Stomach (tissue), 9 donors: Measurements from ENCODE around the gene BORCS8. TPM values are rescaled to one million over a fixed set of nuclear protein-coding genes. Genes with fewer than 3 reads are reported as not detected.
"Not testable (repeated sequence)": the region's sequence is repeated elsewhere in the genome, so short reads cannot be mapped to it uniquely, and the experiment has no call there.

Source experiments
- DNase-seq, 2 donors: peaks; one replicate each; pipeline versions ENCODE4 v3.0.0 to v3.0.0-alpha.2; 2013 to 2019
- H3K27ac ChIP-seq, 5 donors: fragments of 200-600 bp in 4 of 5; sonication (generic) in 4 of 5; one replicate each; pipeline ENCODE4 v1.5.1; 2013 to 2019; ENCODE audit warnings: mild to moderate bottlenecking in 1 of 5, moderate library complexity in 1 of 5
- H3K27me3 ChIP-seq, 3 donors: fragments of 200-600 bp; sonication (generic); one replicate each; pipeline ENCODE4 v1.5.1; 2017 to 2019; ENCODE audit warnings: mixed run types in 1 of 3
- H3K36me3 ChIP-seq, 4 donors: fragments of 200-600 bp; sonication (generic); 1 replicate in 3 of 4; 2 replicates in 1 of 4; pipeline ENCODE4 v1.5.1; 2016 to 2019
- H3K4me1 ChIP-seq, 4 donors: fragments of 200-600 bp; sonication (generic); one replicate each; pipeline ENCODE4 v1.5.1; 2016 to 2019
- H3K4me3 ChIP-seq, 4 donors: fragments of 200-600 bp; sonication (generic) in 3 of 4; one replicate each; pipeline ENCODE4 v1.5.1; 2016 to 2019; ENCODE audit warnings: mild to moderate bottlenecking in 1 of 4
- H3K9me3 ChIP-seq, 4 donors: fragments of 200-600 bp; sonication (generic); one replicate each; pipeline ENCODE4 v1.5.1; 2016 to 2019
- EP300 ChIP-seq: sonication (generic); formaldehyde crosslinking; IDR thresholded peaks from one replicate; pipeline ENCODE4 v1.6.1; 2017; ENCODE audit warnings: antibody characterized with exemption
- POLR2A ChIP-seq, 4 donors: fragments of 450-650 bp; IDR thresholded peaks; one replicate each; pipeline ENCODE4 v1.6.1; 2016; ENCODE audit warnings: antibody characterized with exemption in 4 of 4, control low read depth in 2 of 4, mild to moderate bottlenecking in 1 of 4, moderate library complexity in 1 of 4
- POLR2AphosphoS5 ChIP-seq, 3 donors: sonication (generic); formaldehyde crosslinking; IDR thresholded peaks; one replicate each; pipeline ENCODE4 v1.6.1; 2016; ENCODE audit warnings: antibody characterized with exemption in 3 of 3
- WGBS, 5 donors: extraction: QIAGEN DNeasy Blood & Tissue Kit in 3 of 5; methylation state at CpG; one replicate each; pipeline versions ENCODE4 v1.1.5 to v1.1.7; 2013 to 2018; 5-methylcytosine and 5-hydroxymethylcytosine counted together
- intact Hi-C: fragments of 100-400 bp; cut with DNase I; formaldehyde crosslinking; loops from one replicate; pipeline ENCODE4 v1.15.1; 2023; ENCODE audit warnings: low total_unique reads
- polyA plus RNA-seq, 3 donors: library from polyadenylated mRNA; stranded (reverse); fragments of 200-250 nt; gene quantifications; one replicate each; pipeline ENCODE4 v1.2.3, GENCODE V29; 2013
- total RNA-seq, 5 donors: library from RNA; depleted of rRNA; stranded (reverse); fragments of >200 nt; gene quantifications; one replicate each; pipeline versions ENCODE4 v1.1.0 to v1.2.3, GENCODE V29; 2014 to 2016
- TF ChIP-seq, protein P1 (sequence below), 7 experiments: fragments of 450-650 bp in 4 of 7; fragments of 200-600 bp in 3 of 7; sonication (generic) in 3 of 7; IDR thresholded peaks; one replicate each; pipeline ENCODE4 v1.5.1; 2016 to 2019; ENCODE audit warnings: antibody characterized with exemption in 7 of 7, control low read depth in 2 of 7, mild to moderate bottlenecking in 1 of 7
- donor health status: healthy with polysubstance abuse.
- donor health status: Bipolar disorder and iron deficiency.
- donor health status: healthy.

BORCS8 gene
- total and polyA plus RNA-seq, 8 donors, result 8.3 to 96.9 (median 28.1) TPM

DNA sequence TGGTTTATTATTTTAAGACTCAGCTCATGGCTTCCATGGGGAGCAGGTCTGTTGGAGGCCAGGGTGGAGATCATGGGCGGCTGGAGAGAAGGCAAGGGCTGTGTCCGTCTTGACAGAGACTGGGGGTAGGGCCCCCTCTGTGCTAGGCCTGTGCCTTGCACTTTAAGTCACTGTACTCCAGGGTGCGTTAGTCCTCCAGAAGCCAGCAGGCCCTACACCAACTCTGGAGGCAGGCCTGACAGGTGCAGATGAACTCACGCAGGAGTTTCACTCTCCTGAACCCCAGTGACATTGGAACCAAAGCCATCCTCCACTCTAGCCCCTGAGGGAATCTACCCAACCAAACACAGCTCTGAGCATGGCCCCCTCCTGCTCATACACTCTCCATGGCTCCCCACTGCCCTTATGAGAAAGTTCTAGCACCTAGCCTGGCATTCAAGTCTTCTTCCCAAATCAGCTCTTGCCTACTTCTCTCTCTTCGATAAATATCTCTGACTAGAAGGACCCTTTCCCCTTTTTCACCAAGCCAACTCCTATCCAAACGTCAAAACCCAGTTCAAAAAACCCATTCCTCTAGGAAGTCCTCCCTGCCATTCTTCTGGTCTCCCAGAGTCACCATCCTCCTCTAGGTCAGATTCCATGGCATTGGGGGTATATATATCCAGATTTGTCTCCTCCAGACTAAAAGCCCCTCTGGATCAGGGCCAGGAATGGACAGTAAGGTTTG is 37.0 kb downstream of the BORCS8 start:
- no peak for DNase-seq
- Histone ChIP-seq H3K36me3 (peaks cover 0 to 17% (median 13%) of the 10 kb centered on the region in 4 donors), H3K27ac (no peak overlapping the region), H3K4me3 (no peak overlapping the region), H3K4me1 (no peaks in the 10 kb centered on the region), H3K9me3 (no peaks in the 10 kb centered on the region), H3K27me3 (no peaks in the 10 kb centered on the region)
- WGBS, 5 donors, result 85 to 96% (median 95%) methylated on average over 6 of the region's 6 CpGs
- intact Hi-C loops, result no loop called here
- TF ChIP-seq POLR2AphosphoS5 (IDR thresholded peaks at IDR 0.05), result no peak
- TF ChIP-seq, protein P1, sequence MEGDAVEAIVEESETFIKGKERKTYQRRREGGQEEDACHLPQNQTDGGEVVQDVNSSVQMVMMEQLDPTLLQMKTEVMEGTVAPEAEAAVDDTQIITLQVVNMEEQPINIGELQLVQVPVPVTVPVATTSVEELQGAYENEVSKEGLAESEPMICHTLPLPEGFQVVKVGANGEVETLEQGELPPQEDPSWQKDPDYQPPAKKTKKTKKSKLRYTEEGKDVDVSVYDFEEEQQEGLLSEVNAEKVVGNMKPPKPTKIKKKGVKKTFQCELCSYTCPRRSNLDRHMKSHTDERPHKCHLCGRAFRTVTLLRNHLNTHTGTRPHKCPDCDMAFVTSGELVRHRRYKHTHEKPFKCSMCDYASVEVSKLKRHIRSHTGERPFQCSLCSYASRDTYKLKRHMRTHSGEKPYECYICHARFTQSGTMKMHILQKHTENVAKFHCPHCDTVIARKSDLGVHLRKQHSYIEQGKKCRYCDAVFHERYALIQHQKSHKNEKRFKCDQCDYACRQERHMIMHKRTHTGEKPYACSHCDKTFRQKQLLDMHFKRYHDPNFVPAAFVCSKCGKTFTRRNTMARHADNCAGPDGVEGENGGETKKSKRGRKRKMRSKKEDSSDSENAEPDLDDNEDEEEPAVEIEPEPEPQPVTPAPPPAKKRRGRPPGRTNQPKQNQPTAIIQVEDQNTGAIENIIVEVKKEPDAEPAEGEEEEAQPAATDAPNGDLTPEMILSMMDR (IDR thresholded peaks at IDR 0.05), result no peak
- TF ChIP-seq POLR2A (IDR thresholded peaks at IDR 0.05), result no peak
- TF ChIP-seq EP300, result no peak

DNA sequence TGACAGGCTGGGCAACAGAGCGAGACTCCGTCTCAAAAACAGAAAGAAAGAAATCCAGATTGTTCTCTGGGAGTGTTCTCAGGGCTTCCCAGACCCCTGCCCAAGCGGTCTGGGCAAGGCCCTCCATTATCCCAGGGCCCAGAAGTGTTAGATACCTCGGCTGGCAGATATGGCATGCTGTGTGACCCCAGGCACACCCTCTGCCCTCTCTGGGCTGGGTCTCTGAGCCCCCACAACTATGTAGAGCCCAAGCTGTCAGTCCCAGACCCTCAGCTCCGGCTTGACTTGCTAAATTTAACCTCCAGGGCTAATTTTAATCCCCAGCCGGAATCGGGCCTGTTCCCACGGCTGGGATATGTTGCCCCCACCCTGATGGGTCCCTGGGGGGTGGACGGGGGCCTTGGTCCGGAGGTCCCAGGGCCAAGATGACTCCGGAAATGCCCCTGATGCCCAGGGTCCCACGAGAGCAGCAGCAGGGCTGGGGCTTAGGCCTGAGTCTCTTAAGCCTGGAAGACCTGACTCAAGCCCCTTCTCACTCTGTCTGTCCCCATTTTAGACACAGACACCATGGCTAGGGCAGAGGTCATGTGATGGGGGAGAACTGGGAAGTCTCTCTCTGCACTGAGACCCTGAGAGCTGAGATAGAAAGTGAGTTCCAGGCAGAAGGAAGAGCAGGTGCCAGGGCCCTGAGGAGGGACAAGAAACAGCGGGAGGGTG is 39.1 kb downstream of the BORCS8 start:
- Histone ChIP-seq H3K4me1 (no peaks in the 10 kb centered on the region), H3K4me3 (no peak overlapping the region), H3K36me3 (peaks cover 0 to 35% (median 31%) of the 10 kb centered on the region in 4 donors), H3K9me3 (no peaks in the 10 kb centered on the region), H3K27me3 (no peaks in the 10 kb centered on the region), H3K27ac (no peak overlapping the region)
- TF ChIP-seq POLR2AphosphoS5 (IDR thresholded peaks at IDR 0.05) (no peak), EP300 (no peak), POLR2A (IDR thresholded peaks at IDR 0.05) (no peak)
- TF ChIP-seq, protein P1 (IDR thresholded peaks at IDR 0.05), result no peak
- 81 to 86% (median 84%) methylated on average over 13 of the region's 13 CpGs for WGBS, 5 donors
- intact Hi-C loops, result no loop called here
- DNase-seq, result no peak

DNA sequence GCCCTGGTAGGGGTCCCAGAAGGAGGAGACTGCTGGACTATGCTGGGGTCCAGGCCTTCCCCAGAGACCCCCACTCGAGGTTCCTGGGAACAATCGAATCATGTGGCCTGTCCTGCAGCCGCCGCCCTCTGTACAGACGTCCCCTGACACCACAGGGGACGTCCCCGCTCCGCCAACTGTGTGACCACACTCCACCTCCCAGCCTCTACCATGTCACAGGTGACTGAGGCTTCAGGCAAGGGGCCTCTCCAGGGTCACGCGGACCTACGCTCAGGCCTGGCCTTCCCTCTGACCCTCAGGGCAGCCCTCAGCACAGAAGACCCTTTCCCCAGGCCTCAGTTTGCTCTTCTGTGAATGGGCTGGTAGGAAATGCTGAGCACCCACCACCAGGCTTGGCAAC is 40.5 kb downstream of the BORCS8 start:
- H3K36me3 ChIP-seq, result peaks cover 0 to 42% (median 36%) of the 10 kb centered on the region in 4 donors
- 67 to 80% (median 77%) methylated on average over 1 to 11 of the region's 11 CpGs for WGBS, 5 donors
- H3K27me3 ChIP-seq, result no peaks in the 10 kb centered on the region
- no peak overlapping the region for H3K4me3 ChIP-seq
- no peak overlapping the region for H3K27ac ChIP-seq
- no peak for DNase-seq
- no peaks in the 10 kb centered on the region for H3K9me3 ChIP-seq
- TF ChIP-seq POLR2A (IDR thresholded peaks at IDR 0.05) (no peak), POLR2AphosphoS5 (IDR thresholded peaks at IDR 0.05) (no peak), EP300 (no peak)
- intact Hi-C loops, result no loop called here
- peaks cover 0 to under 1% (median 0%) of the 10 kb centered on the region in 4 donors for H3K4me1 ChIP-seq

DNA sequence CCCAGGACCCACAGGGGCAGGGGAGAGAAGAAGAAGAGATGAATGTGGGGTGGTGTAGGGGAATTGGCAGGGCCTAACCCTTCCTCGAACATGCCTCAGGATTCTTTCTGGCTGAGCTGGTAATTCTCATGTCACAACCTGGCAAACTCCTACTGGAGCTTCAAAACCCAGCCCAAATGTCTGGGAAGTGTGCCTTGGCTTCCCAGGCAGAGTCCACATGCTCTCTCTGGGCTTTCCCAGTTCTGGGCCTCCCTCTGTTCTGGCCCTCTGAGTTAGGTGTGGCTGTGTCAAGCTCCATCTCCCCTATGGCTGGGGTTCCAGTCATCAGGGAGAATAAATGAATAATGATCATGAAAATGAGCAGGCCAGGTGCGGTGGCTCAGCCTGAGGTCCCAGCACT is 42.5 kb downstream of the BORCS8 start:
- DNase-seq, result no peak
- no peaks in the 10 kb centered on the region for H3K9me3 ChIP-seq
- H3K27me3 ChIP-seq, result no peaks in the 10 kb centered on the region
- WGBS, 5 donors, result 84 to 93% (median 88%) methylated on average over 2 of the region's 2 CpGs
- peaks cover 0 to 11% (median 9%) of the 10 kb centered on the region in 4 donors for H3K4me1 ChIP-seq
- H3K4me3 ChIP-seq, result no peak overlapping the region
- no peak overlapping the region for H3K27ac ChIP-seq
- peaks cover 0 to 33% (median 31%) of the 10 kb centered on the region in 4 donors for H3K36me3 ChIP-seq
- TF ChIP-seq POLR2AphosphoS5 (IDR thresholded peaks at IDR 0.05), result no peak
- TF ChIP-seq, protein P1 (IDR thresholded peaks at IDR 0.05), result no peak
- TF ChIP-seq EP300, result no peak
- no peak for TF ChIP-seq POLR2A (IDR thresholded peaks at IDR 0.05)
- intact Hi-C loops, result no loop called here

DNA sequence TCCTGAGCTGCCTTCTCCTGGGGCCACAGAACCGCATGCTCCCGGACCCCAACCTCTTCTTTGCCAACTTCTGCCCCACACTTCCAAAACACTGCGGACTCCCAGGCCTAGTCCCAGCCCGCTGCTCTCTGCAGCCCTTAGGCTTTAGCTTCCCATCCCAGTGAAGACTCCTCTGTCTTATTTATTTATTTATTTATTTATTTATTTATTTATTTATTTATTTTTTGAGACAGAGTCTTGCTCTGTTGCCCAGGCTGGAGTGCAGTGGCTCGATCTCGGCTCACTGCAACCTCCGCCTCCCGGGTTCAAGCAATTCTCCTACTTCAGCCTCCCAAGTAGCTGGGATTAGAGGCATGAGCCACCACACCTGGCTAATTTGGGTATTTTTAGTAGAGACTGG is 43.4 kb downstream of the BORCS8 start:
- WGBS, 5 donors, result 95 to 99% (median 96%) methylated on average over 8 of the region's 8 CpGs
- peaks cover 0 to 33% (median 31%) of the 10 kb centered on the region in 4 donors for H3K36me3 ChIP-seq
- H3K9me3 ChIP-seq, H3K27me3 ChIP-seq, H3K27ac ChIP-seq, DNase-seq, intact Hi-C loops, H3K4me3 ChIP-seq: not testable (repeated sequence)
- peaks cover 0 to 11% (median 9%) of the 10 kb centered on the region in 4 donors for H3K4me1 ChIP-seq
